Karpas-422 (cell line): ENCODE results near the gene GFRA3. TPM values are rescaled to one million over a fixed set of nuclear protein-coding genes. Genes with fewer than 3 reads are reported as not detected.

Experiments used
- DNase-seq: peaks from one replicate; pipeline ENCODE4 v3.0.0-alpha.2; 2015
- H2AFZ ChIP-seq: fragments of 200-600 bp; sonication (generic); 2 replicates; pipeline ENCODE4 v1.6.1; 2014; ENCODE audit warnings: antibody characterized with exemption, low read length, mixed read lengths
- H3K27ac ChIP-seq: fragments of 200-600 bp; sonication (generic); 2 replicates; pipeline ENCODE4 v1.5.1; 2014; ENCODE audit warnings: mild to moderate bottlenecking, low read length, moderate library complexity
- H3K27me3 ChIP-seq: fragments of 200-600 bp; sonication (generic); 2 replicates; pipeline ENCODE4 v1.6.1; 2014; ENCODE audit warnings: low read length, mixed read lengths
- H3K36me3 ChIP-seq: fragments of 200-600 bp; sonication (generic); 2 replicates; pipeline ENCODE4 v1.6.1; 2014; ENCODE audit warnings: low read length, mixed read lengths; ENCODE audit not compliant: insufficient read depth
- H3K4me1 ChIP-seq: fragments of 200-600 bp; sonication (generic); 2 replicates; pipeline ENCODE4 v1.6.1; 2014; ENCODE audit warnings: mild to moderate bottlenecking, low read length, mixed read lengths
- H3K4me2 ChIP-seq: fragments of 200-600 bp; sonication (generic); 2 replicates; pipeline ENCODE4 v1.6.1; 2014; ENCODE audit warnings: low read length, low read depth, mild to moderate bottlenecking; ENCODE audit not compliant: poor library complexity, severe bottlenecking
- H3K4me3 ChIP-seq: fragments of 200-600 bp; sonication (generic); 2 replicates; pipeline ENCODE4 v1.5.1; 2014; ENCODE audit warnings: mild to moderate bottlenecking, antibody characterized with exemption, low read length, mixed read lengths
- H3K79me2 ChIP-seq: fragments of 200-600 bp; sonication (generic); 2 replicates; pipeline ENCODE4 v1.6.1; 2014; ENCODE audit warnings: mild to moderate bottlenecking, low read length, mixed read lengths
- H3K9ac ChIP-seq: fragments of 200-600 bp; sonication (generic); 2 replicates; pipeline ENCODE4 v1.6.0; 2014; ENCODE audit warnings: low read length
- H3K9me2 ChIP-seq: fragments of 200-600 bp; sonication (generic), shearing (Covaris generic); replicated peaks from 2 replicates; pipeline ENCODE4 v1.6.0; 2014; ENCODE audit warnings: mild to moderate bottlenecking, low read length, moderate library complexity; ENCODE audit not compliant: insufficient read depth
- H3K9me3 ChIP-seq: fragments of 300-700, 200-600 bp; sonication (generic); 2 replicates; pipeline ENCODE4 v1.6.1; 2014; ENCODE audit warnings: low read length, mixed read lengths
- H4K20me1 ChIP-seq: fragments of 200-600 bp; sonication (generic); 2 replicates; pipeline ENCODE4 v1.6.1; 2014; ENCODE audit warnings: mild to moderate bottlenecking, antibody characterized with exemption, low read length, low read depth; ENCODE audit not compliant: insufficient read depth
- total RNA-seq: library from RNA; depleted of rRNA; stranded (reverse); fragments of >200 nt; shearing (Covaris generic); gene quantifications from 2 replicates; pipeline ENCODE4 v1.2.3, GENCODE V29; 2014; ENCODE audit warnings: low replicate concordance

The GFRA3 gene
- total RNA-seq, 1 experiment from 2014 or later = 0.37 TPM

- no peaks in the 10 kb centered on the region for H4K20me1 ChIP-seq
- no peak for DNase-seq
- H3K27me3 ChIP-seq = no peaks in the 10 kb centered on the region
- no peaks in the 10 kb centered on the region for H3K9me3 ChIP-seq
- no peaks in the 10 kb centered on the region for H3K79me2 ChIP-seq
- H3K4me1 ChIP-seq = no peaks in the 10 kb centered on the region
- H3K9me2 ChIP-seq = no peaks in the 10 kb centered on the region
- H3K27ac ChIP-seq = no peak overlapping the region
- no peak overlapping the region for H2AFZ ChIP-seq
- H3K4me2 ChIP-seq = no peak overlapping the region
- H3K9ac ChIP-seq = no peak overlapping the region
- H3K4me3 ChIP-seq = no peak overlapping the region
- H3K36me3 ChIP-seq = no peaks in the 10 kb centered on the region
These were observed 45.0 kb downstream of the GFRA3 start for GRCh38 chr5:138229387-138229786.

GRCh38 chr5:138226910-138227309 is 47.5 kb downstream of the GFRA3 start:
- no peaks in the 10 kb centered on the region for H3K9me2 ChIP-seq
- H3K9me3 ChIP-seq = no peaks in the 10 kb centered on the region
- H3K27me3 ChIP-seq = no peaks in the 10 kb centered on the region
- no peak overlapping the region for H3K4me3 ChIP-seq
- no peaks in the 10 kb centered on the region for H4K20me1 ChIP-seq
- no peak overlapping the region for H3K4me2 ChIP-seq
- H3K4me1 ChIP-seq = no peaks in the 10 kb centered on the region
- H3K27ac ChIP-seq = no peak overlapping the region
- DNase-seq = no peak
- no peak overlapping the region for H3K9ac ChIP-seq
- H2AFZ ChIP-seq = no peak overlapping the region
- H3K36me3 ChIP-seq = no peaks in the 10 kb centered on the region
- H3K79me2 ChIP-seq = no peaks in the 10 kb centered on the region

- H4K20me1 ChIP-seq = no peaks in the 10 kb centered on the region
- no peaks in the 10 kb centered on the region for H3K36me3 ChIP-seq
- no peak overlapping the region for H3K27ac ChIP-seq
- H3K4me3 ChIP-seq = no peak overlapping the region
- no peak overlapping the region for H2AFZ ChIP-seq
- H3K27me3 ChIP-seq = no peaks in the 10 kb centered on the region
- DNase-seq = no peak
- H3K4me1 ChIP-seq = no peaks in the 10 kb centered on the region
- no peak overlapping the region for H3K9ac ChIP-seq
- no peak overlapping the region for H3K4me2 ChIP-seq
- H3K9me3 ChIP-seq = no peaks in the 10 kb centered on the region
- no peaks in the 10 kb centered on the region for H3K9me2 ChIP-seq
- no peaks in the 10 kb centered on the region for H3K79me2 ChIP-seq
These were observed 49.7 kb downstream of the GFRA3 start for GRCh38 chr5:138224712-138225111.

GRCh38 chr5:138223532-138223931 is 50.9 kb downstream of the GFRA3 start:
- DNase-seq = no peak
- Histone ChIP-seq H3K4me2 (no peak overlapping the region), H3K4me1 (no peaks in the 10 kb centered on the region), H3K79me2 (no peaks in the 10 kb centered on the region), H3K4me3 (no peak overlapping the region), H3K9me3 (no peaks in the 10 kb centered on the region), H3K27me3 (no peaks in the 10 kb centered on the region), H3K36me3 (no peaks in the 10 kb centered on the region), H2AFZ (no peak overlapping the region), H3K9me2 (no peaks in the 10 kb centered on the region), H3K9ac (no peak overlapping the region), H4K20me1 (no peaks in the 10 kb centered on the region), H3K27ac (no peak overlapping the region)

- no peak for DNase-seq
- no peak overlapping the region for H3K4me3 ChIP-seq
- no peak overlapping the region for H2AFZ ChIP-seq
These were observed 57.6 kb downstream of the GFRA3 start for GRCh38 chr5:138216799-138217198.

GRCh38 chr5:138213161-138214029 is 61.0 kb downstream of the GFRA3 start, which contains the start of gene CDC23:
Gene CDC23 (minus strand): TSS chr5:138213323. CDS start chr5:138213312, 11 bp downstream.
- Histone ChIP-seq H2AFZ (peak within 1 kb of the TSS; percentile 99), H3K79me2 (peaks cover 46% of the 10 kb centered on the region), H3K9me2 (no peaks in the 10 kb centered on the region), H3K4me3 (peak within 1 kb of the TSS; percentile 98), H3K4me2 (peak within 1 kb of the TSS; percentile 99), H3K27ac (0 out of 2 replicates have a peak within 1 kb of the TSS, but pooled peaks have one; percentile 26), H3K9ac (peak within 1 kb of the TSS; percentile 92), H3K9me3 (no peaks in the 10 kb centered on the region), H4K20me1 (no peaks in the 10 kb centered on the region), H3K27me3 (no peaks in the 10 kb centered on the region), H3K4me1 (peaks cover 14% of the 10 kb centered on the region), H3K36me3 (peaks cover 17% of the 10 kb centered on the region; the same call in 1 of the 2 replicates)
- peak; percentile 98 for DNase-seq

More at GRCh38 chr5:138216799-138217198, 57.6 kb downstream of the GFRA3 start:
- Histone ChIP-seq H4K20me1 (no peaks in the 10 kb centered on the region), H3K4me1 (peaks cover 12% of the 10 kb centered on the region), H3K79me2 (peaks cover 13% of the 10 kb centered on the region), H3K9me2 (no peaks in the 10 kb centered on the region), H3K36me3 (no peaks in the 10 kb centered on the region), H3K9me3 (no peaks in the 10 kb centered on the region), H3K9ac (no peak overlapping the region), H3K27me3 (no peaks in the 10 kb centered on the region), H3K27ac (no peak overlapping the region), H3K4me2 (no peak overlapping the region)

GRCh38 chr5:138212828-138213160 is 61.6 kb downstream of the GFRA3 start:
- Histone ChIP-seq H3K9me2 (no peaks in the 10 kb centered on the region), H3K36me3 (peaks cover 22% of the 10 kb centered on the region; the same call in 1 of the 2 replicates), H4K20me1 (no peaks in the 10 kb centered on the region), H3K79me2 (peaks cover 52% of the 10 kb centered on the region), H2AFZ (peak overlapping the region; percentile 77; the same call in 1 of the 2 replicates), H3K27ac (0 out of 2 replicates have a peak overlapping the region, but pooled peaks have one; percentile 26), H3K4me1 (peaks cover 14% of the 10 kb centered on the region), H3K9ac (peak overlapping the region; percentile 92), H3K9me3 (no peaks in the 10 kb centered on the region), H3K4me3 (peak overlapping the region; percentile 98), H3K27me3 (no peaks in the 10 kb centered on the region), H3K4me2 (peak overlapping the region; percentile 99)
- peak; percentile 54 for DNase-seq

- DNase-seq = no peak
- H2AFZ ChIP-seq = no peak overlapping the region
- H3K79me2 ChIP-seq = peaks cover 64% of the 10 kb centered on the region
- no peaks in the 10 kb centered on the region for H3K27me3 ChIP-seq
- peaks cover 14% of the 10 kb centered on the region for H3K4me1 ChIP-seq
- H4K20me1 ChIP-seq = no peaks in the 10 kb centered on the region
- no peak overlapping the region for H3K4me3 ChIP-seq
- H3K36me3 ChIP-seq = peaks cover 34% of the 10 kb centered on the region; the same call in 1 of the 2 replicates
- H3K27ac ChIP-seq = no peak overlapping the region
- H3K9me3 ChIP-seq = no peaks in the 10 kb centered on the region
- H3K9me2 ChIP-seq = no peaks in the 10 kb centered on the region
- no peak overlapping the region for H3K4me2 ChIP-seq
- H3K9ac ChIP-seq = no peak overlapping the region
These were observed 63.4 kb downstream of the GFRA3 start for GRCh38 chr5:138210985-138211384.
